Adrenal gland (tissue), 5 donors: Measurements from ENCODE around the gene SLC32A1.

Experiments
- POLR2A ChIP-seq, 2 donors: fragments of 450-650 bp; IDR thresholded peaks; one replicate each; pipeline ENCODE4 v1.6.1; 2017; ENCODE audit warnings: antibody characterized with exemption in 2 of 2, mild to moderate bottlenecking in 2 of 2, moderate library complexity in 1 of 2
- TF ChIP-seq, protein P1 (sequence below), 6 experiments: fragments of 450-650 bp in 4 of 6; fragments of 200-600 bp in 2 of 6; sonication (generic) in 1 of 6; IDR thresholded peaks; 1 replicate in 5 of 6; 2 replicates in 1 of 6; pipeline versions ENCODE4 v1.5.1 to v1.8.0; 2016 to 2021; ENCODE audit warnings: antibody characterized with exemption in 6 of 6, mild to moderate bottlenecking in 2 of 6, moderate library complexity in 1 of 6
- donor health status: DM: no; HTN: no; CAD: no.

DNA sequence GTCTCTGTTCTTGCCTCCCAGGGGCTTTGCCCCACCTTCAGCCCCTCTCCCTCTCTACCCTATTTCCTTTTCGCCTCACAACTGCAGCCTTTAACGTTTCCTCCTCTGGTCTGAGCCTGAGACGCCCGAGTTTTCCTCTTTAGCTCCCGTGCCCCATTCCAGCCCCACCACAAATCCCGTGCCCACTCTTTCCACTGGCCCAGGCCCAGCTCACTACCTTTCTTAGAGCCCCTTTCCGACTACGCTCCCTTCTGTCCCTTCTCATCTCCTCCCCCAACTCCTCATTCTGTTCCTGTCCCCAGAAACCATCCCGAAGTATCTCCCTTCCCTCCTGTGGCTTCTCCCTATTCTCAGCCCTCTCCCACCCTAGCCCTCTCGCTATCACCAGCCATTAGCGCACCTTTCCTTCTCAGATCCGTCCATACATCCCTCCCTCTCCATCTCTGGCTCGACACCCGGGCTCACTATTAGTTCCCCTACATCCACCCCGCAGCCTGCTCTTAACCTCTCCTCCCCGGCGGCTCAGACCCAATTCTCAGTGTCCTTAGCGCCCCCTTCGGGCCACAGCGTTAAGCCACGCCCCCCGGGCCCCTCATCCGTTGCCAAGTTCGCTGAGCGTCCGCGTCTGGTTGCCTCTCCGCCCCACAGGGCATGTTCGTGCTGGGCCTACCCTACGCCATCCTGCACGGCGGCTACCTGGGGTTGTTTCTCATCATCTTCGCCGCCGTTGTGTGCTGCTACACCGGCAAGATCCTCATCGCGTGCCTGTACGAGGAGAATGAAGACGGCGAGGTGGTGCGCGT, 2.7 kb downstream of the SLC32A1 start:
- TF ChIP-seq, protein P1, sequence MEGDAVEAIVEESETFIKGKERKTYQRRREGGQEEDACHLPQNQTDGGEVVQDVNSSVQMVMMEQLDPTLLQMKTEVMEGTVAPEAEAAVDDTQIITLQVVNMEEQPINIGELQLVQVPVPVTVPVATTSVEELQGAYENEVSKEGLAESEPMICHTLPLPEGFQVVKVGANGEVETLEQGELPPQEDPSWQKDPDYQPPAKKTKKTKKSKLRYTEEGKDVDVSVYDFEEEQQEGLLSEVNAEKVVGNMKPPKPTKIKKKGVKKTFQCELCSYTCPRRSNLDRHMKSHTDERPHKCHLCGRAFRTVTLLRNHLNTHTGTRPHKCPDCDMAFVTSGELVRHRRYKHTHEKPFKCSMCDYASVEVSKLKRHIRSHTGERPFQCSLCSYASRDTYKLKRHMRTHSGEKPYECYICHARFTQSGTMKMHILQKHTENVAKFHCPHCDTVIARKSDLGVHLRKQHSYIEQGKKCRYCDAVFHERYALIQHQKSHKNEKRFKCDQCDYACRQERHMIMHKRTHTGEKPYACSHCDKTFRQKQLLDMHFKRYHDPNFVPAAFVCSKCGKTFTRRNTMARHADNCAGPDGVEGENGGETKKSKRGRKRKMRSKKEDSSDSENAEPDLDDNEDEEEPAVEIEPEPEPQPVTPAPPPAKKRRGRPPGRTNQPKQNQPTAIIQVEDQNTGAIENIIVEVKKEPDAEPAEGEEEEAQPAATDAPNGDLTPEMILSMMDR (IDR thresholded peaks at IDR 0.05): no peak
- TF ChIP-seq POLR2A (IDR thresholded peaks at IDR 0.05): no peak
